Epithelial cell of esophagus (primary cell): ENCODE measurements around the gene SPEN.
"Not testable (repeated sequence)": the region's sequence is repeated elsewhere in the genome, so short reads cannot be mapped to it uniquely, and the experiment has no call there.

ENCODE experiments used
- DNase-seq: peaks from one replicate; pipeline ENCODE4 v3.0.0; 2010; ENCODE audit warnings: low read depth
- H3K4me3 ChIP-seq: 2 replicates; pipeline ENCODE4 v1.5.1; 2011; ENCODE audit warnings: mild to moderate bottlenecking, low read length, control low read depth
- TF ChIP-seq, protein P1 (sequence below): IDR thresholded peaks from 2 replicates; pipeline ENCODE4 v1.5.1; 2011; ENCODE audit warnings: low read depth, mild to moderate bottlenecking, low read length, control low read depth, inconsistent platforms; ENCODE audit not compliant: insufficient read depth; ENCODE audit errors: missing control alignments

SPEN gene

DNA sequence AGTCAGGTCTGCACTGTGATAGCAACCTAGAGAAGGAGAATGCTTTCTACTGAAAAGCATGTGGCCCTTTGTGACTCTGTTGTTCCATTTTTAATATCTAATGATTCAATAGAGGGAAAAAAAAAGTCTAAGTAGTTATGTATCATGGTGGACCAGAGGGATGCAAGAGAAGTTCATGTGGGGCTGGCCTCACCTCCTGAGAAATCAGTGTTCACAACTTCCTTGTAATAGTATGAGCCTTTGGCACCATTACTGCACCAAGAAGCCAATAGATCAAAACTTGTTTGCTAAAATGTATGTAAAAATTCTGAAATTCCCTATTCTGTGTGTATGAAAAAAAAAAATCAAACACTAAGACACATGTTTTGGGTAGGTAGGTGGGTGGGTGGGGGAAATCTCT lies 123.4 kb downstream of the SPEN start:
- TF ChIP-seq, protein P1, sequence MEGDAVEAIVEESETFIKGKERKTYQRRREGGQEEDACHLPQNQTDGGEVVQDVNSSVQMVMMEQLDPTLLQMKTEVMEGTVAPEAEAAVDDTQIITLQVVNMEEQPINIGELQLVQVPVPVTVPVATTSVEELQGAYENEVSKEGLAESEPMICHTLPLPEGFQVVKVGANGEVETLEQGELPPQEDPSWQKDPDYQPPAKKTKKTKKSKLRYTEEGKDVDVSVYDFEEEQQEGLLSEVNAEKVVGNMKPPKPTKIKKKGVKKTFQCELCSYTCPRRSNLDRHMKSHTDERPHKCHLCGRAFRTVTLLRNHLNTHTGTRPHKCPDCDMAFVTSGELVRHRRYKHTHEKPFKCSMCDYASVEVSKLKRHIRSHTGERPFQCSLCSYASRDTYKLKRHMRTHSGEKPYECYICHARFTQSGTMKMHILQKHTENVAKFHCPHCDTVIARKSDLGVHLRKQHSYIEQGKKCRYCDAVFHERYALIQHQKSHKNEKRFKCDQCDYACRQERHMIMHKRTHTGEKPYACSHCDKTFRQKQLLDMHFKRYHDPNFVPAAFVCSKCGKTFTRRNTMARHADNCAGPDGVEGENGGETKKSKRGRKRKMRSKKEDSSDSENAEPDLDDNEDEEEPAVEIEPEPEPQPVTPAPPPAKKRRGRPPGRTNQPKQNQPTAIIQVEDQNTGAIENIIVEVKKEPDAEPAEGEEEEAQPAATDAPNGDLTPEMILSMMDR, result no peak
- H3K4me3 ChIP-seq, result no peak overlapping the region
- DNase-seq, result no peak

DNA sequence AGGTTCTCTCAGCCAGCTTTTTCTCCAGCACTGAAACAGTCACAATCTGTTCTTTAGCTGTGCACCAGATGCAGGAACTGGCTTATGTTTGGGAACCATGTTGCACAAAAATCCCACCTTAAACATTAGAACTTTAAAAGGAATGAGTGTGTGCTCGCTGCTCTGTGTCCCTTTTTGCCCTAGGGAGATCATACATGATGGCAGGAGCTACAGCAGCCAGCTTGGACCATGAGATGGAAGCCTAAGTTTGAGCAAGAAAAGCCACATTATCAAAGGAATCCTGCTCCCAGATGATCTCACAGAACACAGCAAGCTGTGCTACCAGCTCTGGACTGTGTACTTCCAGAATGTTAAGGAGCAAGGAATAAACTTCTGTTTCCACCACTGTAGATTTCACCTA lies 124.9 kb downstream of the SPEN start:
- no peak for DNase-seq
- TF ChIP-seq, protein P1, result no peak

DNA sequence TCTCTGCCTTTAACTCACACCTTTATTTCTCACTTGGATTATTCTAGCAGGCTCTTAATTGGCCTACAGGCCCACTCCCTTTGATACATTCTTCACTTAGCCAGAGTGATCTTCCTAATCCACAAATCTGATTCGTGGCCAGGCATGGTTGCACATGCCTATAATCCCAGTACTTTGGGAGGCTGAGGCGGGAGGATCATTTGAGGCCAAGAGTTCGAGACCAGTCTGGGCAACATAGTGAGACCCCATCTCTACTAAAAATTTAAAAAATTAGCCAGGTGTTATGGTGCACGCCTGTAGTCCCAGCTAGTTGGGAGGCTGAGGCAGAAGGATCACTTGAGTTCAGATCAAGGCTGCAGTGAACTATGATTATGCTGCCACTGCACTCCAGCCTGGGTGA lies 126.3 kb downstream of the SPEN start:
- no peak for DNase-seq
- TF ChIP-seq, protein P1, result no peak

More for the DNA sequence above, 124.9 kb downstream of the SPEN start:
- H3K4me3 ChIP-seq, result no peak overlapping the region

DNA sequence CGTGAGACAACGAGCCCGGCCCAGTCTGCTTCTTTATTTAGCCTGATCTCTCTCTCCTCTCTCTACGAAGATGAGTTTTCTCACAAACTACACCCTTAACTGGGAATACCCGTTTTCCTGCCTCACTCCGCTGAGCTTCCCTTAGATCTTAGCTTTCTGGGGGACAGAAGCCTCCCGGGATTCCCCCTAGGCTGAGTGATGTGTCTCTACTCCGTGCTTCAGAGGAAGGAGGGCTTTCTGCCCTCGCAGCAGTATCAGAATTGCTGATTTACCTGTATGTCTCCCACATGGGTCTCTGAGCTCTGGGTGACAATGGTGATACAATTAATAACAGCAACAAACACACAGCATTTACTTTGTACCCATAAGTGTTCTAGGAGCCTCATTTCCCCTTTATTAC lies 127.3 kb downstream of the SPEN start:
- peak; percentile 39 for DNase-seq
- TF ChIP-seq, protein P1, result no peak
- H3K4me3 ChIP-seq, result peak overlapping the region; percentile 72

More for the DNA sequence above, 126.3 kb downstream of the SPEN start:
- no peak overlapping the region for H3K4me3 ChIP-seq

DNA sequence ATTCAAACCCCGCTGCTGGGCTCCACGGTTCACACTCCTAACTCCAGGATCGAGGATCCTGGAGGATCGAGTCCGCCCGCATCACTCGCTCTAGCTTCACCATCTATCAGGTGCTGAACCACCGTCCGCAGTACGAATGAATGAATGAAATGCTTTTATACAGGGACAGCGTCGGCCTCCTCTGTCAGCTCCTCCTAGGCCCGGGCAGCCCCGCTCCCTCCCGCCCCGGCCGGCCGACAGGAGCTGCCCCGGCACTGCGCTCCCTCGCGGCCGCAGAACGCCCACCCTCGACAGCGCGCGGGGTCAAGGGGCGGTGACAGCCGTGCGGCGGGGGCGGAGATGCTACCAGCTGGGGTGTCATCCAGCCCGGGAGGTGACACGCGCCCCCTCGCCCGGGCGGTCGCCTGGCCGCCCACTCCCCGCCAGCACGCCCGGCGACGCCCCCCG lies 127.9 kb downstream of the SPEN start:
- peak overlapping the region; percentile 72 for H3K4me3 ChIP-seq
- TF ChIP-seq, protein P1, result no peak
- DNase-seq, result peak; percentile 56

DNA sequence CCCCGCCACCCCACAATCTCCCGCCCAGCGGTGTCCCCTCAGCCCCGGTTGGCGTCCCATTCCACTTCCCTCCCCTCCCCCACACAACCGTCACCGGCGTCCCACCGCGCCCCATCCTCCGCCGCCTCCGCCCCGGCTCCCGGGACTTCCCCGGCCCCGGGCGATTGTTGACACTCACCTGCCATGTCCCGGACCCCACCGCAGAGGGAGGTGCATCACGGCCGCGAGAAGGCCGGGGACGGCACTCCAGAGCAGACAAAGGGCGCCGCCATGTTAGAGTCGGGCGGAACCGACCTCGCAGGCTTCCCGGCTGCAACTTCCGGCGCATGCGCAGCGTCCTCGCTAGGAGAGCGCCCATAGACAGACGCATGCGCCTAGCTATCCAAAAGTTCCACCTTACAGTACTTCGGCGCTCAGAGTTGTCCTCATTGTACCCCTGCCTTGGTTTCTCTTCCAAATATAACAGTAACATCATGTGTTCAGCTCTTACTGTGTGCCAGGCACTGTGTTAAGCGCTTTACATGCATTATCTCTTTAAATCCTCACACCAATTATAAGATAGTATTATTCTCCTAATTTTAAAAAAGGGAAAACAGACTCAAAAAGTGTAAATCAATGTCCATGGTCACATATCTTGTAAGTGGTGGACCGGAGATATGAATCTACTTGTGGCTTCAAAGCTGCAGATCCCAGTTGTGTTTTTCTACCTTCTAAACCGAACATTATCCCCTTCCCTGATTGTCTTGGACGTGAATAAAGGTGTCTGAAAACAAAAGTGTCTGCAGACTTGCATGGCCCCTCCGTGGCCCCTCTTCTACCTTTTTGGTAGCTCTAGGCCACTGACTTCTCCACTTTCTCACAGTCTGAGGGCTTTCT lies 128.5 kb downstream of the SPEN start, which contains the start of gene ZBTB17:
Gene ZBTB17 (minus strand): TSS at position 297 of the 876 bp plus-strand sequence. CDS start 27,606 bp downstream, outside the sequence.
- peak; percentile 93 for DNase-seq
- peak within 1 kb of the TSS; percentile 72 for H3K4me3 ChIP-seq
- TF ChIP-seq, protein P1, result no peak

DNA sequence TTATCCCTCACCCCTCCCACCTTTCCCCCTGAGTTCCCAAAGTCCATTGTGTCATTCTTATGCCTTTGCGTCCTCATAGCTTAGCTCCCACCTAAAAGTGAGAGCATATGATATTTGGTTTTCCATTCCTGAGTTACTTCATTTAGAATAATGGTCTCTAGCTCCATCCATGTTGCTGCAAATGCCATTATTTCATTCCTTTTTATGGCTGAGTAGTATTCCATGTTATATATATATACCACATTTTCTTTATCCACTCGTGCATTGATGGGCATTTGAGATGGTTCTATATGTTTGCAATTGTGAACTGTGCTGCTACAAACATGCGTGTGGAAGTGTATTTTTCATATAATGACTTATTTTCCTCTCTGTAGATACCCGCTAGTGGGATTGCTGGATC lies 130.4 kb downstream of the SPEN start:
- not testable (repeated sequence) for H3K4me3 ChIP-seq, DNase-seq
